IMR-90 (cell line): ENCODE data around the gene GTF2A2. TPM values are rescaled to one million over a fixed set of nuclear protein-coding genes. Genes with fewer than 3 reads are reported as not detected.

Experiments
- ATAC-seq: fragments of 200-7000 bp; cut with Tn5 transposase; 2 replicates; pipeline ENCODE4 v1.9.1; 2020; ENCODE audit warnings: low read depth, mild to moderate bottlenecking, moderate library complexity
- BruUV-seq: library from RNA; stranded (reverse); fragments of 400-500 nt; replicated peaks from 2 replicates; lab custom pipeline; 2021; lab: Mats Ljungman, UMichigan
- CTCF ChIA-PET: fragments of 300-600 bp; formaldehyde crosslinking; extraction: SDS; loops from one replicate; lab custom pipeline; 2021; ENCODE audit warnings: antibody characterized with exemption; lab: Yijun Ruan, JAX
- POLR2A ChIA-PET: fragments of 300-600 bp; sonication (Branson Sonifier 250); formaldehyde crosslinking; loops from one replicate; lab custom pipeline; 2022; ENCODE audit warnings: antibody characterized with exemption; ENCODE audit not compliant: unreplicated experiment; lab: Charles Lee
- DNase-seq: peaks from one replicate; pipeline ENCODE4 v3.0.0; 2013
- H2AFZ ChIP-seq: replicated peaks from 2 replicates; pipeline ENCODE3; 2013; ENCODE audit warnings: low read length, mild to moderate bottlenecking; ENCODE audit not compliant: poor library complexity
- H2AK5ac ChIP-seq: 2 replicates; pipeline ENCODE4 v1.6.1; 2013; ENCODE audit warnings: low read depth, low read length, inconsistent platforms
- H2AK9ac ChIP-seq: replicated peaks from 2 replicates; pipeline ENCODE3; 2013; ENCODE audit warnings: mild to moderate bottlenecking, low read depth, low read length, moderate library complexity; ENCODE audit not compliant: poor library complexity
- H2BK120ac ChIP-seq: 2 replicates; pipeline ENCODE4 v1.6.1; 2013; ENCODE audit warnings: low read depth, low read length, inconsistent platforms
- H2BK15ac ChIP-seq: 3 replicates; pipeline ENCODE4 v1.6.1; 2013; ENCODE audit warnings: low read depth, low read length, inconsistent platforms
- H2BK20ac ChIP-seq: 2 replicates; pipeline ENCODE4 v1.6.1; 2013; ENCODE audit warnings: low read depth, mild to moderate bottlenecking, inconsistent platforms, low read length, moderate library complexity
- H2BK5ac ChIP-seq: 2 replicates; pipeline ENCODE4 v1.6.1; 2013; ENCODE audit warnings: mild to moderate bottlenecking, low read depth, low read length, inconsistent platforms; ENCODE audit not compliant: poor library complexity, severe bottlenecking
- H3K14ac ChIP-seq: replicated peaks from 2 replicates; pipeline ENCODE4 v1.6.1; 2013; ENCODE audit warnings: low read depth, low read length, inconsistent platforms
- H3K18ac ChIP-seq: 2 replicates; pipeline ENCODE4 v1.6.1; 2013; ENCODE audit warnings: low read depth, low read length, control low read depth
- H3K23ac ChIP-seq: 2 replicates; pipeline ENCODE4 v1.6.1; 2013; ENCODE audit warnings: low read depth, low read length, inconsistent platforms
- H3K27ac ChIP-seq: 2 replicates; pipeline ENCODE4 v1.5.1; 2013; ENCODE audit warnings: mild to moderate bottlenecking, control low read depth, low read length; ENCODE audit not compliant: insufficient read depth
- H3K27me3 ChIP-seq: 2 replicates; pipeline ENCODE4 v1.6.1; 2013; ENCODE audit warnings: low read length; ENCODE audit not compliant: control insufficient read depth, insufficient read depth
- H3K36me3 ChIP-seq: 2 replicates; pipeline ENCODE4 v1.6.1; 2013; ENCODE audit warnings: low read length, mixed read lengths; ENCODE audit not compliant: control insufficient read depth, insufficient read depth
- H3K4ac ChIP-seq: 2 replicates; pipeline ENCODE4 v1.6.1; 2013; ENCODE audit warnings: low read depth, low read length, inconsistent platforms
- H3K4me1 ChIP-seq: 2 replicates; pipeline ENCODE4 v1.6.1; 2013; ENCODE audit warnings: low read length, mixed read lengths; ENCODE audit not compliant: control insufficient read depth, insufficient read depth
- H3K4me2 ChIP-seq: 2 replicates; pipeline ENCODE4 v1.6.1; 2013; ENCODE audit warnings: low read depth, mild to moderate bottlenecking, control low read depth, low read length, moderate library complexity
- H3K4me3 ChIP-seq: 2 replicates; pipeline ENCODE4 v1.5.1; 2013; ENCODE audit warnings: low read depth, mild to moderate bottlenecking, control low read depth, low read length, moderate library complexity; ENCODE audit not compliant: insufficient read depth
- H3K56ac ChIP-seq: 2 replicates; pipeline ENCODE4 v1.6.1; 2013; ENCODE audit warnings: low read length, inconsistent platforms; ENCODE audit not compliant: insufficient read depth; ENCODE audit errors: extremely low read depth
- H3K79me1 ChIP-seq, 2 experiments: 2 replicates each; pipeline ENCODE4 v1.6.1; 2013; ENCODE audit warnings: low read length in 2 of 2, inconsistent platforms in 1 of 2, low read depth in 1 of 2
- H3K9ac ChIP-seq: 2 replicates; pipeline ENCODE4 v1.6.1; 2013; ENCODE audit warnings: low read depth, low read length, control low read depth
- H3K9me1 ChIP-seq: 2 replicates; pipeline ENCODE4 v1.6.1; 2013; ENCODE audit warnings: low read length, inconsistent platforms; ENCODE audit not compliant: insufficient read depth
- H3K9me3 ChIP-seq: 2 replicates; pipeline ENCODE4 v1.6.1; 2013; ENCODE audit warnings: low read length; ENCODE audit not compliant: control insufficient read depth, insufficient read depth
- H4K20me1 ChIP-seq: 2 replicates; pipeline ENCODE4 v1.6.1; 2013; ENCODE audit warnings: low read length, inconsistent platforms; ENCODE audit not compliant: insufficient read depth
- H4K5ac ChIP-seq: 2 replicates; pipeline ENCODE4 v1.6.1; 2013; ENCODE audit warnings: mild to moderate bottlenecking, low read depth, low read length, control low read depth
- H4K8ac ChIP-seq, 2 experiments: 2 replicates each; pipeline ENCODE4 v1.6.1; 2013; ENCODE audit warnings: low read depth in 2 of 2, low read length in 2 of 2, control low read depth in 1 of 2, inconsistent platforms in 1 of 2
- H4K91ac ChIP-seq: 2 replicates; pipeline ENCODE4 v1.6.1; 2013; ENCODE audit warnings: low read depth, low read length, inconsistent platforms; ENCODE audit not compliant: insufficient read depth
- BHLHE40 ChIP-seq: fragments of 150-350 bp; IDR thresholded peaks from 2 replicates; pipeline ENCODE4 v1.6.1; 2016; ENCODE audit warnings: mild to moderate bottlenecking, low read depth, low read length
- CHD1 ChIP-seq: IDR thresholded peaks from 2 replicates; pipeline ENCODE4 v1.6.1; 2012; ENCODE audit warnings: low read depth, low read length, improper control_type of control experiment
- ELK1 ChIP-seq: fragments of 150-350 bp; IDR thresholded peaks from 2 replicates; pipeline ENCODE4 v1.6.1; 2016; ENCODE audit warnings: low read depth, mild to moderate bottlenecking, low read length, moderate library complexity, borderline replicate concordance
- FOS ChIP-seq: fragments of 150-350 bp; IDR thresholded peaks from 2 replicates; pipeline ENCODE4 v1.6.1; 2016; ENCODE audit warnings: low read depth, low read length
- MAFK ChIP-seq: IDR thresholded peaks from 2 replicates; pipeline ENCODE4 v1.6.1; 2012; ENCODE audit warnings: low read depth, low read length, improper control_type of control experiment
- NFE2L2 ChIP-seq: fragments of 150-350 bp; IDR thresholded peaks from 2 replicates; pipeline ENCODE4 v1.6.1; 2016; ENCODE audit warnings: low read depth, mild to moderate bottlenecking, low read length
- POLR2A ChIP-seq: IDR thresholded peaks from 2 replicates; pipeline ENCODE4 v1.6.1; 2012; ENCODE audit warnings: mild to moderate bottlenecking, low read depth, low read length
- SMC3 ChIP-seq: fragments of 150-350 bp; IDR thresholded peaks from 2 replicates; pipeline ENCODE4 v1.6.1; 2016; ENCODE audit warnings: low read depth, mild to moderate bottlenecking, antibody characterized with exemption, low read length, moderate library complexity
- WGBS, 2 experiments: methylation state at CpG; one replicate each; pipeline versions ENCODE4 v1.1.5 to v1.1.7; 2013; ENCODE audit warnings: missing lambda C conversion rate in 2 of 2; ENCODE audit not compliant: insufficient read length in 1 of 2; ENCODE audit errors: extremely low coverage in 2 of 2; 5-methylcytosine and 5-hydroxymethylcytosine counted together
- dilution Hi-C: fragments of 300-500 bp; cut with HindIII; formaldehyde crosslinking; loops from one replicate; pipeline ENCODE4 v1.14.3; 2018; ENCODE audit warnings: low sequenced_read_pairs; ENCODE audit not compliant: unreplicated experiment
- in situ Hi-C: fragments of 300-500 bp; cut with MboI; formaldehyde crosslinking; loops from 3 replicates; pipeline ENCODE4 v1.14.3; 2019; ENCODE audit warnings: low sequenced_read_pairs, inconsistent platforms, mixed read lengths
- intact Hi-C: fragments of 100-400 bp; cut with micrococcal nuclease; formaldehyde crosslinking; loops from 2 replicates; pipeline ENCODE4 v1.10.0; 2022
- polyA plus RNA-seq, 3 experiments: library from polyadenylated mRNA; depleted of rRNA; stranded (reverse); fragments of >200 nt; gene quantifications; 2 replicates each; pipeline ENCODE4 v1.2.3, GENCODE V29; 2012; ENCODE audit warnings: low replicate concordance in 1 of 3
- total RNA-seq: library from RNA; depleted of rRNA; stranded (reverse); fragments of >200 nt; gene quantifications from 2 replicates; pipeline ENCODE4 v1.2.3, GENCODE V29; 2012
- TF ChIP-seq, protein P1 (sequence below): fragments of 150-350 bp; IDR thresholded peaks from 2 replicates; pipeline ENCODE4 v1.6.1; 2017; ENCODE audit warnings: mild to moderate bottlenecking, antibody characterized with exemption, low read length, low read depth

The GTF2A2 gene
- total and polyA plus RNA-seq, 2 of the 4 experiments (the other 2 are of a cell fraction), result 10.2 to 29.9 TPM

DNA sequence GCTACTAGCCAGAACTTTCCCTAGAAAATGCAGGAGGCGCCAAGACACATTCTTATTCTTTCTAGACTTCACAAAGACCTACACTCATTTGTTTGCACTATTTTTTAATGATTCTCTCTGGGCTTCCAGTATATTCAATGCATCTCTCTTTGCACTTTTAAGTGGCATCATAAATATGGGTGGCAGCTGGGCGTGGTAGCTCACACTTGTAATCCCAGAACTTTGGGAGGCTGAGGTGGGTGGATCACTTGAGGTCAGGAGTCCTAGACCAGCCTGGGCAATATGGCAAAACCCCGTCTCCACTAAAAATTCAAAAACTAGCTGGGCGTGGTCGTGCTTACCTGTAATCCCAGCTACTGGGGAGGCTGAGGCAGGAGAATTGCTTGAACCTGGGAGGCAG is 51.3 kb downstream of the GTF2A2 start:
- Histone ChIP-seq H2AK9ac (no peak overlapping the region), H3K4ac (no peak overlapping the region), H3K23ac (no peak overlapping the region), H2BK5ac (no peak overlapping the region), H3K79me1 (no peaks in the 10 kb centered on the region), H2BK20ac (no peak overlapping the region), H3K4me2 (no peak overlapping the region), H3K14ac (no peak overlapping the region), H3K4me1 (no peaks in the 10 kb centered on the region), H3K9me1 (no peaks in the 10 kb centered on the region), H3K18ac (no peak overlapping the region), H3K9ac (no peak overlapping the region), H4K91ac (no peak overlapping the region), H3K27me3 (no peaks in the 10 kb centered on the region; the same call in none of the 2 replicates), H3K27ac (no peak overlapping the region), H2BK15ac (no peak overlapping the region), H3K9me3 (peaks cover 5% of the 10 kb centered on the region; the same call in 1 of the 2 replicates), H2BK120ac (no peak overlapping the region), H2AFZ (no peak overlapping the region), H3K36me3 (no peaks in the 10 kb centered on the region), H2AK5ac (no peak overlapping the region), H4K20me1 (no peaks in the 10 kb centered on the region), H4K5ac (no peak overlapping the region), H3K56ac (no peak overlapping the region), H3K4me3 (no peak overlapping the region), H4K8ac (no peak overlapping the region)
- ATAC-seq (no peak), DNase-seq (no peak)
- ChIA-PET CTCF (no interaction called here), POLR2A (no interaction called here)
- BruUV-seq, result no TSS peak
- intact Hi-C loops (no loop called here), in situ Hi-C loops (no loop called here), dilution Hi-C loops (no loop called here)
- TF ChIP-seq POLR2A, result no peak
- no peak for TF ChIP-seq NFE2L2
- TF ChIP-seq, protein P1, sequence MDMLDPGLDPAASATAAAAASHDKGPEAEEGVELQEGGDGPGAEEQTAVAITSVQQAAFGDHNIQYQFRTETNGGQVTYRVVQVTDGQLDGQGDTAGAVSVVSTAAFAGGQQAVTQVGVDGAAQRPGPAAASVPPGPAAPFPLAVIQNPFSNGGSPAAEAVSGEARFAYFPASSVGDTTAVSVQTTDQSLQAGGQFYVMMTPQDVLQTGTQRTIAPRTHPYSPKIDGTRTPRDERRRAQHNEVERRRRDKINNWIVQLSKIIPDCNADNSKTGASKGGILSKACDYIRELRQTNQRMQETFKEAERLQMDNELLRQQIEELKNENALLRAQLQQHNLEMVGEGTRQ, result no peak
- TF ChIP-seq ELK1, result no peak
- no peak for TF ChIP-seq FOS
- TF ChIP-seq BHLHE40, result no peak
- no peak for TF ChIP-seq CHD1
- no peak for TF ChIP-seq MAFK
- TF ChIP-seq SMC3, result no peak
- no CpG with 5 or more reads among the region's 5 CpGs for WGBS, 2 experiments
